NCI-H187 (cell line): ENCODE measurements around the gene KRTAP4-9.
"Not testable (repeated sequence)": the region's sequence is repeated elsewhere in the genome, so short reads cannot be mapped to it uniquely, and the experiment has no call there.

Experiments
- DNase-seq, 2 experiments: peaks; one replicate each; lab custom pipeline; 2025; lab: John Stamatoyannopoulos, UW

The KRTAP4-9 gene

DNA sequence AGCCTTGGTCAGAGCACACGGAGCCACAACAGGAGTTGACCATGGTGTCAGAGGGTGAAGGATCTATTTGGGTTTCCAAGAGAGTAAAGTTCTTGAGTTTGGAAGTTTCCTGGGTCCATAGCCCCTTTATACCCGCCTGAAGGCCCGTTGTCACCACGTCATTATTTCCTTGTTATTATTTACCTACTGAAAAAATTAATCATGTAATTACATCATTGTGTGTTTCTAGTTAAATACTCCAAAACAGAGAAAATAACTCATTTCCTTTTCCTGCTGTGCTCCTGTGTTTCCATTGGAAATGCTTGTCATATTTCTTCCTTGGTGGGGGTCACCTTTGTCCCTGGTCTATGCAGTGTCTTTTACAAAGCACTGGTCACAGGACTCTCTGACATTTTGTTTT, 7.1 kb upstream of the KRTAP4-9 start, which contains the start of gene KRTAP4-8:
KRTAP4-8 (minus strand) TSS at position 101 of the 400 bp plus-strand sequence; CDS start at position 43, 58 bp downstream.
- no peak for DNase-seq

- no peak for DNase-seq
These were observed 6.7 kb upstream of the KRTAP4-9 start for GRCh38 chr17:41098481-41098880.

- not testable (repeated sequence) for DNase-seq
These were observed 5.3 kb upstream of the KRTAP4-9 start for GRCh38 chr17:41099682-41100480.

GRCh38 chr17:41101586-41102259, 3.5 kb upstream of the KRTAP4-9 start, which contains the start of gene KRTAP4-16:
TSS of gene KRTAP4-16 (minus strand) at chr17:41102209. CDS start at chr17:41102209, 0 bp downstream.
- no peak for DNase-seq

- no peak for DNase-seq
These were observed 1.3 kb upstream of the KRTAP4-9 start for GRCh38 chr17:41103896-41104295.

- DNase-seq: not testable (repeated sequence)
These were observed 677 bp upstream of the KRTAP4-9 start for GRCh38 chr17:41104386-41105038.

- DNase-seq: no peak
These were observed 2.8 kb downstream of the KRTAP4-9 start for GRCh38 chr17:41107941-41108450.

GRCh38 chr17:41108728-41109386, 3.7 kb downstream of the KRTAP4-9 start:
- DNase-seq: not testable (repeated sequence)

- DNase-seq: no peak
These were observed 6.1 kb downstream of the KRTAP4-9 start for GRCh38 chr17:41111151-41111885.

GRCh38 chr17:41116297-41116696, 11.1 kb downstream of the KRTAP4-9 start:
- DNase-seq: no peak

- DNase-seq: not testable (repeated sequence)
These were observed 12.7 kb downstream of the KRTAP4-9 start, which contains the start of gene KRTAP4-11 for GRCh38 chr17:41117846-41118386. TSS of gene KRTAP4-11 (minus strand) at chr17:41118373. CDS start at chr17:41118315, 58 bp downstream.

GRCh38 chr17:41118721-41119120, 13.5 kb downstream of the KRTAP4-9 start:
- DNase-seq: no peak

DNA sequence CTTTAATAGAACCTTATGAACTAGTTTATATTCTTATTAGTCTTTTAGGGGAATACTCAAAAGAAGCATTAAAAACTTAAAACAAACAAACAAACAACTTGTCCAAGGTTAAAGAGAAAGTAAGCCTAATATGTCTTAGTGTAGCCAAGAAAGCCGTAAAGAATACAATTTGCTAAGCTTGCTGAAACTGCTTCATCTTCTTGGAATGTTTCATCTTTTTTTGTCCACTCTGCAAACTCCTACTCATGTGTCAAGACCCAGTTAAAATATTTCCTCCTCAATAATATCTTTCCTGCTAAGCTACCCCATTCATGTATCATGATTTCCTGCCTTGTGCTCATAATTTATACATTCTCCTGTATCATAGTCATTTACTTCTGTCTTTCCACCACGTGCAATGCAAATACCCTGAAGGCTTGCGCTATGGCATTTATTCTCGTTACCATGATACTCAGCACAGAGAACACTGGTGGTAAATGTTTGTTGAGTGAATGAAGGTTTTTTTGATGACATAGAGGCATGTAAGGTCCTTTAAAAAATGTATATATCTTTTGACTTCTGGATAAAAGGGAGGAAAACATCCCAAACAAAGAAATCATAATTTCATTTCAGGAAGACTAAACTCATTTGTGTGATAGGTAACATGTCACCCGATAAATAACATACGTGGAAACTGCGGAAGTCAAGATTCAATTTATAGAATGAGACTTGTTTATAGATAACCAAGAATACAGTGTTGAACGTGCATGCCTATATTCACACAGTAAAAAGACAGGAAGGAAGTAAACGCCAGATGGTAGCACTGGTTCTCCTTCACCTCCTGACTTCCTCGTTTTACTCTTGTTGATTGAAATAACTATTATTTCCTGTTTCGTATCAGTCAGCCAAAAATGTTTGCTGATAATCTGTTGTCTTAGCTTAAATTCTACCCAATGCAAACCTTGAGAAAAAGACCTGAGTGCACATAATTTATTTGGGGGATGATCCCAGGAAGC, 14.8 kb downstream of the KRTAP4-9 start:
- not testable (repeated sequence) for DNase-seq

DNA sequence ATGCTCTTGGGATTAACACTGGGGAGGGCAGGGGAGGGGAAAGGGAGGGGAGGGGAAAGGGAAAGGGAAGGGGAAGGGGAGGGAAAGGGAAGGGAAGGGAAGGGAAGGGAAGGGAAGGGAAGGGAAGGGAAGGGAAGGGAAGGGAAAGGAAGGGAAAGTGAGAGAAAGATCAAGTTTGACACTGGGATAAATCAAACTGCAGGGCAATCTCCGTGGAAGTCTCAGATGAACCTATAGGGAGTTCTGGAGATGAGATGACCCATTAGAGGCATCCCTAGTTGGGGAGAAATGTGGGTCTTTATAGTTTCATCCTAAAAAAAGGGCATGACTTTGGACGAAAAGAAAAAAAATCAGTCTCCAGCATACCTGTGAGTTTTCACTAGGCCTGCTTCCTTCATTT, 16.6 kb downstream of the KRTAP4-9 start:
- no peak for DNase-seq

DNA sequence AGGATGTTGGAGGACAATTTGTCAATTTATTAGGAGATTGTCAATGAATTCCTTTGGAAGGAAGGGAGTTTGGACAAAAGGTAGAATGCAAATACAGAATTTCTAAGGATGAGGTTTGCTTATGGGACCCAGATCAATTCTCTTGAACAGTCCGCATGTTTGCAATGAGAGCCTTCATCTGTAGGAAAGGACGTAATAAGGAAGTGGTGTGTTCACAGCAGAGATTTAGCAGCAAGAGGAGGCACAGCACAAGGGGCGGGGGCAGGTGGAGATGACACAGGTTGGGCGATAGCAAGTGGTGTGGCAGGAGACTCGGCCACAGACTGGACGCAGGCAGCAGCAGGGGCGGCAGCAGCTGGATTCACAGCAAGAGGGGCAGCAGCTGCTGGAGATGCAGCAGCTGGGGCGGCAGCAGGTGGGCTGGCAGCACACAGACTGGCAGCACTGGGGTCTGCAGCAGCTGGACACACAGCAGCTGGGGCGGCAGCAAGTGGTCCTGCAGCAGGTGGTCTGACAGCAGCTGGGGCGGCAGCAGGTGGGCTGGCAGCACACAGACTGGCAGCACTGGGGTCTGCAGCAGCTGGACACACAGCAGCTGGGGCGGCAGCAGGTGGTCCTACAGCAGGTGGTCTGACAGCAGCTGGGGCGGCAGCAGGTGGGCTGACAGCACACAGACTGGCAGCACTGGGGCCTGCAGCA, 18.3 kb downstream of the KRTAP4-9 start:
- DNase-seq: not testable (repeated sequence)

DNA sequence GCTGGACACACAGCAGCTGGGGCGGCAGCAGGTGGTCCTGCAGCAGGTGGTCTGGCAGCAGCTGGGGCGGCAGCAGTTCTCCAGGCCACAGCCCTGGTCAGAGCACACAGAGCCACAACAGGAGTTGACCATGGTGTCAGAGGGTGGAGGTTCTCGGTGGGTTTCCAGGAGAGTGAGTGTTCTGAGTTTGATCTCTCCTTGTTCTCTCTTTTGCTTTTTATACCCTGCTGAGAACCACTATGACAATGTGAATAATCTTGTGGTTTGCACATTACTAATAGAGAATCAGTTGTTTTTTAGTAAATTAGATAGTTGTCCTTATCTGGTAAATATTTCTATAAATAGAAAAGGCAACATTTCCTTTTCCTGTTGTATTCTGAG, 18.8 kb downstream of the KRTAP4-9 start, which contains the start of gene KRTAP4-12:
KRTAP4-12 (minus strand) TSS at position 192 of the 381 bp plus-strand sequence; CDS start at position 132, 60 bp downstream.
- DNase-seq: not testable (repeated sequence)

DNA sequence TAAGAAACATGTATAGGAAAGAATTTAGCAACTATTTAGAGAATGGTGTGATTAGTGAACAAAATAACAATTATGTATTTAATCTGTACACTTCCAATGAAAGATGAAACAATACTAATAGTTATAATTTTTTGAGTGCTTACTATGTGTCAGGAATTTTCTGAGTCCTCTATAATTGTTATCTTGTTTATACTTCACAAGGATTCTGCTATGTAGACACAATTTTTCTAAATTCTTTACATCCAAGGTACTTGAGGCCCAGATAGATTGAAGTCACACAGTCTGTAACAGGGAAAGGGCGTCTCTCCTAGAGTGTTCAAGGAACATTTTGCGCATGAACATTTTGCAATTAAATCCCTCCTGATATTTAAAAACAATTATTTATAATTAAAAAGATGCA, 19.9 kb downstream of the KRTAP4-9 start:
- no peak for DNase-seq

DNA sequence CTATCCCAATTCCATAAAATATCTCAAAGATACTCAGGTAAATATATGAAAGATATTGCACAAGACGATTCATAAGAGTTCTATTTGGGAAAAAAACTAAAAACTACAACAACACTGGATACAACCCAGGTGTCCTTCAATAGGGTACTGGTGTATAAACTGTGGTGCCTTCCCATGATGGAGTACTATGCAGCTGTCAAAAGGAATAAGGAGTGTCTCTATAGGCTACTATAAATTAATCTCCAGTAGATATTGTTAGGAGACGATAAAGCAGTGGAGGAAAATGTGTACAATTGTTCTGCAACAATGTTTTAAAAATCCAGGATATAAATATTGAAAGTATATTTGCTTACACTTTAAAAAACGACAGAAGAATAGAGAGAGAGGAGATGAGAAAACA, 21.2 kb downstream of the KRTAP4-9 start:
- no peak for DNase-seq

- DNase-seq: no peak
These were observed 22.2 kb downstream of the KRTAP4-9 start for GRCh38 chr17:41127371-41127770.
